Lower leg skin (tissue), 4 donors: ENCODE data around the gene PPP6R3. TPM values are rescaled to one million over a fixed set of nuclear protein-coding genes. Genes with fewer than 3 reads are reported as not detected.

Experiments
- DNase-seq, 2 donors: peaks; one replicate each; pipeline ENCODE4 v3.0.0-alpha.2; 2019; ENCODE audit warnings: low spot score in 2 of 2
- H3K4me3 ChIP-seq: fragments of 200-600 bp; sonication (generic); 2 replicates; pipeline ENCODE4 v1.5.1; 2017; ENCODE audit warnings: mild to moderate bottlenecking, low read depth; ENCODE audit not compliant: poor library complexity, severe bottlenecking
- POLR2A ChIP-seq, 2 donors: fragments of 450-650 bp; IDR thresholded peaks; one replicate each; pipeline ENCODE4 v1.6.1; 2016 to 2017; ENCODE audit warnings: antibody characterized with exemption in 2 of 2, mild to moderate bottlenecking in 1 of 2, moderate library complexity in 1 of 2
- WGBS, 2 donors: methylation state at CpG; one replicate each; pipeline ENCODE4 v1.1.5; 2018; 5-methylcytosine and 5-hydroxymethylcytosine counted together
- intact Hi-C: fragments of 100-400 bp; cut with DNase I; formaldehyde crosslinking; loops from one replicate; pipeline ENCODE4 v1.15.0; 2023; ENCODE audit warnings: low total_unique reads
- total RNA-seq, 4 donors: library from RNA; depleted of rRNA; stranded (reverse); fragments of >200 nt; gene quantifications; one replicate each; pipeline ENCODE4 v1.1.0, GENCODE V29; 2016
- TF ChIP-seq, protein P1 (sequence below), 3 donors: fragments of 450-650 bp; IDR thresholded peaks; one replicate each; pipeline ENCODE4 v1.5.1; 2016; ENCODE audit warnings: antibody characterized with exemption in 3 of 3, mild to moderate bottlenecking in 3 of 3, moderate library complexity in 2 of 3

Gene PPP6R3
- total RNA-seq, 4 donors from 2014 or later: 74.2 to 119 (median 88.6) TPM

DNA sequence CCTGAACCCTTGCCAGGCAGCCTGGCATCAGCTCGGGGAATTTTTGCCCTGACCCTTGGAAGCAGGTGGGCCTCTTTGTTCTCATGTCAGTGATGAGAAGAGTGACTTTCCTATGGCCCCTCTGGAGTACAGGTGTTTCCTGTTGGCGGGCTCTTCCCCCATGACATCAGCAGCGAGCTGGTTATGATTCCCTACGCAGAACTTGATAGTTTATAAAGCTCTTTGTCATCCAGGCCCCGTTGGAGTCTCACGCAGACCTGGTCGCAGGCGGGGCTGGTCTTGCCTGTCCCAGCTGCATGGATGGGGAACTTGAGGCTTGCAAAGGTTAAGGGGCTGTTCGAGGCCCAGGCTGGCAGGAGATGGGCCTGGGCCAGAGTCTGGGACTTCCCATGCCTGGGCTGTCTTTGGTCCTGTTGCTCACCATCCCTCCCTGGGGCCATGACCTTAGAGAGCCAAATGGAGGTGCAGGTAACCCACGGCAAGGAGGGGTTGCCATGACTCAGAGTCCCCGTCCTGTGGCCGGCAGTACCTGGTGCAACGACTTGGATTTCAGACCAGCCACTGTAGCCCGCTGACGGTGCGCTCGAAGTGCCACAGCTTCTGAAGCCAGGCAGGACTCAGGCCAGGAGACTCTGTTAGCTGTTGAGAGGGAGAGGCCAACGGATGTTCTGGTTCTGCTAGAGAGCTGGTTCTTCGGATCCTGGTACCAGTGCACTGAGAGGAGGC lies 45.9 kb upstream of the PPP6R3 start:
- no peak overlapping the region for H3K4me3 ChIP-seq
- no peak for TF ChIP-seq POLR2A (IDR thresholded peaks at IDR 0.05)
- TF ChIP-seq, protein P1, sequence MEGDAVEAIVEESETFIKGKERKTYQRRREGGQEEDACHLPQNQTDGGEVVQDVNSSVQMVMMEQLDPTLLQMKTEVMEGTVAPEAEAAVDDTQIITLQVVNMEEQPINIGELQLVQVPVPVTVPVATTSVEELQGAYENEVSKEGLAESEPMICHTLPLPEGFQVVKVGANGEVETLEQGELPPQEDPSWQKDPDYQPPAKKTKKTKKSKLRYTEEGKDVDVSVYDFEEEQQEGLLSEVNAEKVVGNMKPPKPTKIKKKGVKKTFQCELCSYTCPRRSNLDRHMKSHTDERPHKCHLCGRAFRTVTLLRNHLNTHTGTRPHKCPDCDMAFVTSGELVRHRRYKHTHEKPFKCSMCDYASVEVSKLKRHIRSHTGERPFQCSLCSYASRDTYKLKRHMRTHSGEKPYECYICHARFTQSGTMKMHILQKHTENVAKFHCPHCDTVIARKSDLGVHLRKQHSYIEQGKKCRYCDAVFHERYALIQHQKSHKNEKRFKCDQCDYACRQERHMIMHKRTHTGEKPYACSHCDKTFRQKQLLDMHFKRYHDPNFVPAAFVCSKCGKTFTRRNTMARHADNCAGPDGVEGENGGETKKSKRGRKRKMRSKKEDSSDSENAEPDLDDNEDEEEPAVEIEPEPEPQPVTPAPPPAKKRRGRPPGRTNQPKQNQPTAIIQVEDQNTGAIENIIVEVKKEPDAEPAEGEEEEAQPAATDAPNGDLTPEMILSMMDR (IDR thresholded peaks at IDR 0.05): no peak
- DNase-seq: no peak
- intact Hi-C loops: no loop called here
- WGBS, 2 donors: 84 to 91% methylated on average over 15 of the region's 19 CpGs

DNA sequence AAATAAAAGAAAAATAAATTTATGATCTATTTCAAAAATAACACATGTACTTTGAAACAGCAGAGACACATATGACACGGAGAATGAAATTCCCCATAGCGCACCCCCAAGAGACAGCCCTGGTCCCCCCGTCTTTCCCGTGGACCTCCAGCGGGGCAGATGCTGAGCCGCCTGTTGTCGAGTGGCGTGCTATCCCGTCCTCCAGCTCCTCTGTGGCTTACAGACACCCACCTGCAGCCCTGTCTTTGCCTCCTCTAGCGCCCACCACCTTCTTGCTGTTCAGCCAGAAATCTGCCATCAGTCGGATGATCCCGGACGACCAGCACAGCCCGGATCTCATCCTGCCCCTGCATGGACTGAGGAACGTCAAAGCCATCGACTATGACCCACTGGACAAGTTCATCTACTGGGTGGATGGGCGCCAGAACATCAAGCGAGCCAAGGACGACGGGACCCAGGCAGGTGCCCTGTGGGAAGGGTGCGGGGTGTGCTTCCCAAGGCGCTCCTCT lies 44.4 kb upstream of the PPP6R3 start:
- intact Hi-C loops: no loop called here
- DNase-seq: no peak
- WGBS, 2 donors: 92 to 94% methylated on average over 22 of the region's 22 CpGs
- H3K4me3 ChIP-seq: no peak overlapping the region
- TF ChIP-seq POLR2A (IDR thresholded peaks at IDR 0.05): no peak
- TF ChIP-seq, protein P1 (IDR thresholded peaks at IDR 0.05): no peak

DNA sequence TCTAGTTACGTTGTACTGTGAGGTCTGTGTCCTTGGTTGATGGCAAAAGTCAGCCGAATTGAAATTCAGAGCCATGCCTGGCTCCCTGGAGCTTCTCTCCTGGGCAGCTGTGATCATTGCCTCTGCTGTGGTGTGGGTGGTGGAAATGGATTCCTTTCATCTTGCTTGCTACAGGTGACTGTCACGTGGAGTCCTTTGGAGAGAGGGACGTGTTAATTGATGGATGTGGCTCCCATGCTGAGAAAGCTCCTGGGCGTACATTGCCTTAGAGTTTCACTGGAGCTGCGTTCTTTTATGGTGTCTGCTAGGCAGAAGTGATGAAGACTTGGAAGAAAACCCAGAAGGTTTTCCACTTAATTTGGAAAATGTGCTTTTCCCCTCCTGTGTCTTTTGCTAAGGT lies 41.9 kb upstream of the PPP6R3 start:
- TF ChIP-seq POLR2A (IDR thresholded peaks at IDR 0.05): no peak
- TF ChIP-seq, protein P1 (IDR thresholded peaks at IDR 0.05): no peak
- 83 to 87% methylated on average over 6 of the region's 6 CpGs for WGBS, 2 donors
- intact Hi-C loops: no loop called here
- no peak overlapping the region for H3K4me3 ChIP-seq
- DNase-seq: no peak

DNA sequence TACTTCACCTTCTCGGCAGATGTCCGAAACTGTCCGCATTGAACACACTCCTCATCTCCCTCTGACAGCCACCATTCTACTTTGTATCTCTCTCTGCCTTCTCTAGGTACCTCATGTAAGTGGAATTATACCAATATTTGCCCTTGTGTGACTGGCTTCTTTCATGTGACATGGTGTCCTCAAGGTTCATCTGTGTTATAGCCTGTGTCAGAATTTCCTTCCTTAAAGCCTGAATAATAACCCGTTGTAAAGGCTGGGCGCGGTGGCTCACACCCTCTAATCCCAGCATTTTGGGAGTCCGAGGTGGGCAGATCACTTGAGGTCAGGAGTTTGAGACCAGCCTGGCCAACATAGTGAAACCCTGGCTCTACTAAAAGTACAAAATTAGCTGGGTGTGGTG lies 40.4 kb upstream of the PPP6R3 start:
- no peak for TF ChIP-seq POLR2A (IDR thresholded peaks at IDR 0.05)
- TF ChIP-seq, protein P1 (IDR thresholded peaks at IDR 0.05): no peak
- intact Hi-C loops: no loop called here
- no peak for DNase-seq
- H3K4me3 ChIP-seq: no peak overlapping the region
- whole genome bisulfite sequencing, 2 donors: 95 to 99% methylated on average over 7 of the region's 7 CpGs

DNA sequence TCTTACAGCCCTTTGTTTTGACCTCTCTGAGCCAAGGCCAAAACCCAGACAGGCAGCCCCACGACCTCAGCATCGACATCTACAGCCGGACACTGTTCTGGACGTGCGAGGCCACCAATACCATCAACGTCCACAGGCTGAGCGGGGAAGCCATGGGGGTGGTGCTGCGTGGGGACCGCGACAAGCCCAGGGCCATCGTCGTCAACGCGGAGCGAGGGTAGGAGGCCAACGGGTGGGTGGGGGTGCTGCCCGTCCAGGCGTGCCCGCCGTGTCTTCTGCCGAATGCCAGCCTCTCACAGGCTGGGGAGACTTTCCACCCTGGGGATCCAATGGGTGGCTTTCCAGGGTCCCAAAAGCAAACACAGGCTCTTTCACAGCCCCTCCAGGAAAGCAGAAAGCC lies 37.1 kb upstream of the PPP6R3 start:
- 89 to 94% methylated on average over 19 to 21 of the region's 21 CpGs for WGBS, 2 donors
- no peak for TF ChIP-seq POLR2A (IDR thresholded peaks at IDR 0.05)
- TF ChIP-seq, protein P1 (IDR thresholded peaks at IDR 0.05): no peak
- H3K4me3 ChIP-seq: no peak overlapping the region
- intact Hi-C loops: no loop called here
- no peak for DNase-seq
